ENCODE data around the gene PIGN.
"Not testable (repeated sequence)": the region's sequence is repeated elsewhere in the genome, so short reads cannot be mapped to it uniquely, and the experiment has no call there.

The PIGN gene

GRCh38 chr18:62061821-62062478 is 124.9 kb downstream of the PIGN start:
- no peak for DNase-seq (ENCODE audit: low spot score)

- DNase-seq (ENCODE audit: low spot score), result no peak
Observed at GRCh38 chr18:62060820-62061219, 126.0 kb downstream of the PIGN start.

DNA sequence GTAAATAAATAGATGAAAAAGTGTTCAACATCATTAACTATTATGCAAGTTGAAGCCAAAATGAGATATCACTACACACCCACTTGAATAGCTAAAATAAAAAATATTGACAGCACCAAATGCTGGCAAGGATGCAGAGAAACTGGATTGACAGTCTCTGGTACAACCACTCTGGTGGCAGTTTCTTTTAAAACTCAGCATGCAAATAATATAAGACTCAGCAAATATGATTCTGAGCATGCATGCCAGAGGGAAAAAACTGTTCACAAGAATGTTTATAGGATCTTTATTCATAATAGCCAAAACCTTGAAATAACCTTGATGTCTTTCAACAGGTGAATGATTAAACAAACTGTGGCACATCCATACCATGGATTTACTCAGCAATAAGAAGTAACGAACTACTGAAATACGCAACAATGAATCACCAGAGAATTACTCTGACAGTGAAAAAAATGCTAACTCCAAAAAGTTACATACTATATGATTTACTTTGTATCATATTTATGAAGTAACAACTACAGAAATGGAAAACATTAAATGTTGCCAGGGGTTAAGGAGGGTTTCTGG is 131.8 kb downstream of the PIGN start:
- no peak for DNase-seq (ENCODE audit: low spot score)

DNA sequence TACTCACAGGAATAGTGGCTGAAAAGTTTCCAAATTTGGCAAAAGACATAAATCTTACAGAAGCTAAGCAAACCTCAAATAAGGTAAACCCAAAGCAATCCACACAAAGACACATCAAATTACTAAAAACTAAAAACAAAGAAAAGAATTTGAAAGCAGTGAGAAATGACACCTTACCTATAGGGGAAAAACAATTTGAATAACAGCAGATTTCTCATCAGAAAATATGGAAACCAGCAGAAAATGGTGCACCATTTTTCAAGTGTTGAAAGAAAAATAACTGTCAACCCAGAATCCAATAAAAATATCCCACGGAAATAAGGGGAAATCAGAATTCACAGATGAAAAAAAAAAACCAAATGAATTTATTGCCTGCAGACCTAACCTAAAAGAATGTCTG is 138.6 kb downstream of the PIGN start:
- no peak for DNase-seq (ENCODE audit: low spot score)

DNA sequence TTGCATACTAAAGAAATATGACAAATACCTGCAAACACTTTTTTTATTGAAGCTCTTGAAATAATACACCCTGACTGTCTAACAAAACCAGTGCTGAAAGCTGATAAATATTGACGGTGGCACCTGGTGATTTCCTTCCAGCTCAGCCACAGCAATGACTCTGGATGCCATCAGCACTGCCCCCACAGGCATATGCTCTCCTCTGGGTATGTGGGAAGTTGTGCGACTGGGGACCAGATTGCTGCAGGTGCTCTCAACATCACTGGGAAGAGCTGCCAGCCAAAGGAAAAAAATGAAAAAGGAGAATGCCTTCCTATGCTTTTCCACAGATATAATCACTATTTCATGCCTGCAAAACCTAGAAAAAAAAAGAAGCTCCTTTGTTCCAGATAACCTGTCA is 141.5 kb downstream of the PIGN start:
- DNase-seq (ENCODE audit: low spot score), result peak; percentile 15

DNA sequence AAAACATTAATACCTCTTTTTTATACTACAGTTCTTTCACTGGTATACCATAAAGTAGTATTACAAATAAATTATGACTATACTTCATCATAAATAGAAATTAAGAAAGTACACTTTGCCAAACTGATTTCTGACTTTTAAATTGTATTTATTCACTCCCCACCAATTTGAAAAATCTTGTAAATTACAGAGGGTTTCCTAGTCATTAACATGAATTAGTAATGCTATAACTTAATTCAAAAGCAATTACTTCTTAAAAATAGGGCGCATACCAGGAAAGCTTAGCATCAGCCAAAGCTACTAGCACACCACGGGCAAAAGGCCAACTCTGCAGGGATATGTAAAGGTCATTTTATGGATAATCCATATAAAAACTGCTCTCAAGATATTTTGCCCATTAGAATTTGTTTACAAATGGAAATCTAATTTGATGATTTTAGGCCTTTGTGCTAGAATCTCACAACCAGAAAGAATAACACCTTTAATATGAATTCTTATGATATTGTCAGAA is 142.3 kb downstream of the PIGN start:
- DNase-seq (ENCODE audit: low spot score), result peak; percentile 11

GRCh38 chr18:62037989-62038778 is 148.7 kb downstream of the PIGN start:
- DNase-seq (ENCODE audit: low spot score), result peak; percentile 14

- DNase-seq (ENCODE audit: low spot score), result no peak
Observed at GRCh38 chr18:62037012-62037742, 149.7 kb downstream of the PIGN start.

DNA sequence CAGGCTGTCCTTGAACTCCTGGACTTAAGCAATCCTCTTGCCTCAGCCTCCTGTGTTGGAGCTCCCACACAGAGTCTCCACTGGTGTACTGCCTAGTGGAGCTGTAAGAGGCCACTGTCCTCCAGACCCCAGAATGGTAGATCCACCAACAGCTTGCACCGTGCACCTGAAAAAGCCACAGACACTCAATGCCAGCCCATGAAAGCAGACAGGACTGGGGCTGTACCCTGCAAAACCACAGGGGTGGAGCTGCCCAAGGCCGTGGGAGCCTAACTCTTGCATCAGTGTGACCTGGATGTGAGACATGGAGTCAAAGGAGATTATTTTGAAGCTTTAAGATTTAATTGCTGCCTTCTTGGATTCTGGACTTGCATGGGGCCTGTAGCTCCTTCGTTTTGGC is 152.6 kb downstream of the PIGN start:
- DNase-seq (ENCODE audit: low spot score), result not testable (repeated sequence)

GRCh38 chr18:62033756-62034155 is 153.1 kb downstream of the PIGN start:
- DNase-seq (ENCODE audit: low spot score), result no peak

DNA sequence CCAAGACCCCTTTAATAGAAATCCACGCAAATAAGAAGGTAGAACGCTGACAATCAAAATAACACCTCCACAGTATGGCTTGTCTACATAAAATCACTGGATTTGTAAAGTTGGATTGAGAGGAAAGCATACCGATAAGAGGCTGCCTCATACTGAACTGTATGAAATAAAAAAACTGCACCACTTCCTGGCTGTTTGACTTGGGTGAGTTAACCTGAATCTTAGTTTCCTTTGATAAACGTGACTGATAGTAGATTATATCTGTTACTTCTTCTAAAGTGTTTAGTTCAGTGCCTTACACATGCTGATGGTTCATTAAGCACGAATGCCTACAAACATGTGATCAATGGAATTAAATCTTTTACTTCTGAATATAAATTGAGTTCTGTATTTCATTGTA is 153.6 kb downstream of the PIGN start:
- DNase-seq (ENCODE audit: low spot score), result no peak

DNA sequence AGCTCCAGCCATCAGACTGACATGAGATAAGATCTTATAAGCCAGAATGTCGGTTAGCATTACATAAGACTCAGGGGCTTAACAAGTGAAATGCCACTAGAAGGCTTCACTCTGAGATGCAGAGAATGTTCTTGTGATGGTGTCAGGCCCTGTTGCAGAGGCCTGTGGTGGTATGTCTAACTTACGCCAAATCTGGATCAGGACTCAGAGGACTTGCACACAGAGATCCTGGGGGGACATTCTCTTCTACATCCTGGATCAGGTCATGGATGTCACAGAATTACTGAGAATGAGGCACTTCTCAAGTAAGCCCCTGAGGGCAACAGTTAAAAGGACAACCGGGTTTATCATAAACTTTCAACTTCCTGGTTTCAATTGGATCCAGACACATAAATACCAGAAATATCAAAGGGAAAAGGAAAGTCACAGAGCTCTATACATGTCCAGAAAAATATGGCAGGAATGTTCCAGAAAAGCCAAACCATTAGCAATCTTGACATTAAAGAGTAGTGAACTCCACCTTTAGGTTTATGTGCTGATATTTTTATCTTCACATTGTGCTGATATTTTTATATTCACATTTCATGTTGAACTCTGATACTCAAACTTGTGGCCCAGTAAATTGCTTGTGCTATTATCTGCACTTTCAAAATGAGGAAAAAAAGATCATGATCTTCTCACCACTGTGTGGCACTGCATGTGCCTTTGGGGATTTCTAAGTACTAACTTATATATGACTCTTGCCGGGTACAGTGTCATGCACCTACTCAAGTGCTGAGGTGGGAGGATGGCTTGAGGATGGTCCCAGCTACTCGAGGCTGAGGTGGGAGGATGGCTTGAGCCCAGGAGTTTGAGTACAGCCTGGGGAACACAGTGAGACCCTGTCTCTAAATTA is 156.5 kb downstream of the PIGN start:
- no peak for DNase-seq (ENCODE audit: low spot score)

DNA sequence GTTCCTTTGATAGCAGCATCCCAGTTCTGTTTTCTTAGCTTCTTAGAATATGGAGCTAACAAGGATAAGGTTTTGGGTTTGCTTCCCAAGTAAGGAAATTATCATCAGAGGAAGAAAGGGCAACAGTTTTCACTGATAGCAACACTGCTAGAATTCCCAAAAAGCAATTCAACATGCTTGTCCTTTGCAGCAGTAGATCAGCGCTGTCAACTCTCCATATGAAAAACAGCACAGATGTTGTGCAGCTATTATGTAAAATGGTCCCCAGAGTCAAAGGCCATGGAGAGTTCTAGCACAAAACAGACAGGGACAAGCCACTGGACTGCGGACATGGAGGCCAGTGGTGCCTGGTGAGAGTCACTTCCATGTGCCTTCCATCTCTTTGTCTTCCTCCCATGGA is 158.1 kb downstream of the PIGN start:
- DNase-seq (ENCODE audit: low spot score), result no peak

GRCh38 chr18:62027914-62028520 is 158.8 kb downstream of the PIGN start:
- no peak for DNase-seq (ENCODE audit: low spot score)

GRCh38 chr18:62026586-62026985 is 160.3 kb downstream of the PIGN start:
- no peak for DNase-seq (ENCODE audit: low spot score)

GRCh38 chr18:62024983-62025382 is 161.9 kb downstream of the PIGN start:
- no peak for DNase-seq (ENCODE audit: low spot score)

GRCh38 chr18:62023536-62023935 is 163.3 kb downstream of the PIGN start:
- no peak for DNase-seq (ENCODE audit: low spot score)

- DNase-seq (ENCODE audit: low spot score), result no peak
Observed at GRCh38 chr18:62018759-62019041, 168.2 kb downstream of the PIGN start.

DNA sequence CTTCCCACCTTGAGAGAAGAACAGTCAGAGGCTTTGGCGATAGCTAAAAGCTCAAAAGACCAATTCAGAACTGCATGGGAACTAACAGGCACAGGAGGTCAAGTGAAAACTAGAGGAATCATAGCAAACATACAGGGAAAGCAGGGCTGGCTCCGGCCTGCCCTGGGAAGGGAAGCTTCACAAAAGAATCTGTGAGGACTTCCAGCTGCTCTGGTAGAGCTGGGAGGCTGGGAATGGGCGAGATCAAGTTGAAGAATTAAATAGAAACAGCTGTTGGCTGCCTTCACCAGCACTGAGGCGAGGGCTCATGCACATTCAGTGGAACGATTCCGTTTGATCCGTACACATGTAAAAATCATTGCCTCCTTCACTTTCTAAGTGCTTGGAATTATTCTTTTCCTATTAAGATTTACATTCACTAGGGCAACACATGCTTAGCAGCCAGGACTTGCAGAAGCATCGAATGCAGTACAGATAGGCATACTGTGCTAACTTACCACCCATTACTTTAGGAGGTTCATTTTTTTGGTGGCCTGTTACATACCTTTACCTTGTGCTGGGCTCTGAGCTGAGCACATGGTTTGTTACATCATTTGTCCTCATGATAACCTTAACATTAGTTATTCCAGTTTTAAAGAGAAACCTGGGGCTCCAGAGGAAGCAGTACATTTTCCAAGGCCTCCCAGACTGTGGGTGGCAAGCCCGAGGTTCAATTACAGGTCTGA is 168.7 kb downstream of the PIGN start:
- DNase-seq (ENCODE audit: low spot score), result no peak

GRCh38 chr18:62017618-62018017 is 169.2 kb downstream of the PIGN start:
- DNase-seq (ENCODE audit: low spot score), result no peak

DNA sequence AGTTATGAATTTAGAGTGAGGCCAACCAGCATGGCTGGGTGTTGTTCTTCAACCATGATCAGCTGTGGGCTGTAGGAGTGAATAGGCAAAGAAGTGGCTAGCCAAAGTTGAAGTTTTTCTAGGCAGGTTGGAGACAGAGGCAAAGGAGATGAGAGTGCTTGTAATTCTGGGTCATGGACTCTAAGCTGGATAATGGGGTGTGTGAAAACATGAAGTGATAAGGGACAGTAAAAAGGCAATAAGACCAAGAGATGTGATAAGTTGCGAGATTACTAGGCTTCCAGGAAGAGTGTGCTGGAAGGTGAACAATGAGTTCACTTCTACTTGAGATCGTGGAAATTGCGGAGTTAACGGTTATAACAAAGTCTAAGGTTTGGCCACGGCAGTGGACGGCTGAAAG is 175.4 kb downstream of the PIGN start:
- no peak for DNase-seq (ENCODE audit: low spot score)
